Measurements from ENCODE around the gene SNAP91. TPM values are rescaled to one million over a fixed set of nuclear protein-coding genes. Genes with fewer than 3 reads are reported as not detected.
A peak's percentile ranks its signal among the peaks of the same experiment; 100 is the strongest.

The SNAP91 gene
- polyA plus RNA-seq, 1 donor (not counting 4 experiments of a cell fraction or from before 2014, with no cell fraction given), result not detected

- no peaks in the 10 kb centered on the region for H3K36me3 ChIP-seq (ENCODE audit: control insufficient read depth in 2 of 2, extremely low read depth in 1 of 2, insufficient read depth in 2 of 2, low read length in 2 of 2)
- no peak overlapping the region for H3K4me2 ChIP-seq (ENCODE audit: control insufficient read depth, extremely low read depth, insufficient read depth, low read depth, low read length)
- H3K27me3 ChIP-seq (ENCODE audit: control insufficient read depth, extremely low read depth, insufficient read depth, low read length), result no peaks in the 10 kb centered on the region
- no peak overlapping the region for H3K4me3 ChIP-seq (ENCODE audit: control insufficient read depth in 2 of 3, extremely low read depth in 1 of 3, insufficient read depth in 2 of 3, low read depth in 1 of 3, low read length in 3 of 3)
- FAIRE-seq, result no peak
- H2AFZ ChIP-seq (ENCODE audit: control insufficient read depth, low read length), result no peak overlapping the region
- H3K79me2 ChIP-seq (ENCODE audit: control insufficient read depth, insufficient read depth, low read length), result no peaks in the 10 kb centered on the region
- H3K9me1 ChIP-seq (ENCODE audit: control insufficient read depth, extremely low read depth, insufficient read depth, low read length), result no peaks in the 10 kb centered on the region
- DNase-seq (ENCODE audit: low read depth, low spot score), result no peak
- no peaks in the 10 kb centered on the region for H3K9me3 ChIP-seq (ENCODE audit: control insufficient read depth, low read depth, low read length)
- H3K4me1 ChIP-seq (ENCODE audit: control insufficient read depth, extremely low read depth, insufficient read depth, low read length), result no peaks in the 10 kb centered on the region
- dilution Hi-C loops (cut with MboI; ENCODE audit: extremely low pct_ligation_motif_present, low sequenced_read_pairs), result no loop called here
- H4K20me1 ChIP-seq (ENCODE audit: control insufficient read depth, extremely low read depth, insufficient read depth, low read length), result no peaks in the 10 kb centered on the region
- TF ChIP-seq CTCF (optimal IDR thresholded peaks at IDR 0.05 in 1 of 3, IDR thresholded peaks at IDR 0.05 in 1 of 3, conservative IDR thresholded peaks at IDR 0.05 in 1 of 3; ENCODE audit: extremely low read depth in 1 of 3, insufficient read depth in 2 of 3, low read length in 3 of 3) (no peak), EZH2 (IDR thresholded peaks at IDR 0.05; ENCODE audit: low read length) (no peak)
- no peak overlapping the region for H3K9ac ChIP-seq (ENCODE audit: control insufficient read depth, extremely low read depth, insufficient read depth, low read length)
- H3K27ac ChIP-seq (ENCODE audit: control insufficient read depth, insufficient read depth, low read length), result no peak overlapping the region
Measured at GRCh38 chr6:83536647-83537589, 172.0 kb downstream of the SNAP91 start.

- Histone ChIP-seq H3K4me2 (ENCODE audit: control insufficient read depth, extremely low read depth, insufficient read depth, low read depth, low read length) (no peak overlapping the region), H3K27ac (ENCODE audit: control insufficient read depth, insufficient read depth, low read length) (no peak overlapping the region), H3K9me3 (ENCODE audit: control insufficient read depth, low read depth, low read length) (no peaks in the 10 kb centered on the region), H3K4me1 (ENCODE audit: control insufficient read depth, extremely low read depth, insufficient read depth, low read length) (no peaks in the 10 kb centered on the region), H3K4me3 (ENCODE audit: control insufficient read depth in 2 of 3, extremely low read depth in 1 of 3, insufficient read depth in 2 of 3, low read depth in 1 of 3, low read length in 3 of 3) (no peak overlapping the region), H3K9ac (ENCODE audit: control insufficient read depth, extremely low read depth, insufficient read depth, low read length) (no peak overlapping the region), H2AFZ (ENCODE audit: control insufficient read depth, low read length) (no peak overlapping the region), H3K79me2 (ENCODE audit: control insufficient read depth, insufficient read depth, low read length) (no peaks in the 10 kb centered on the region), H3K9me1 (ENCODE audit: control insufficient read depth, extremely low read depth, insufficient read depth, low read length) (no peaks in the 10 kb centered on the region), H4K20me1 (ENCODE audit: control insufficient read depth, extremely low read depth, insufficient read depth, low read length) (no peaks in the 10 kb centered on the region), H3K27me3 (ENCODE audit: control insufficient read depth, extremely low read depth, insufficient read depth, low read length) (no peaks in the 10 kb centered on the region), H3K36me3 (ENCODE audit: control insufficient read depth in 2 of 2, extremely low read depth in 1 of 2, insufficient read depth in 2 of 2, low read length in 2 of 2) (no peaks in the 10 kb centered on the region)
- DNase-seq (ENCODE audit: low read depth, low spot score) (no peak), FAIRE-seq (peak; percentile 20)
- dilution Hi-C loops (cut with MboI; ENCODE audit: extremely low pct_ligation_motif_present, low sequenced_read_pairs), result no loop called here
- TF ChIP-seq EZH2 (IDR thresholded peaks at IDR 0.05; ENCODE audit: low read length), result no peak
- TF ChIP-seq CTCF (optimal IDR thresholded peaks at IDR 0.05 in 1 of 3, IDR thresholded peaks at IDR 0.05 in 1 of 3, conservative IDR thresholded peaks at IDR 0.05 in 1 of 3; ENCODE audit: extremely low read depth in 1 of 3, insufficient read depth in 2 of 3, low read length in 3 of 3), result peak; percentile 62 to 81 (median 74)
Measured at GRCh38 chr6:83536034-83536646, 172.8 kb downstream of the SNAP91 start.
